H54 (cell line): Measurements from ENCODE around the gene ZBTB16.

Source experiments
- DNase-seq: peaks from one replicate; pipeline ENCODE4 v3.0.0; 2011; ENCODE audit warnings: low spot score, mixed read lengths; ENCODE audit not compliant: insufficient read length
- FAIRE-seq: peaks from 3 replicates; lab custom pipeline; 2011; peaks lifted over from hg19 to GRCh38; lab: Jason Lieb, UNC
- POLR2A ChIP-seq: IDR thresholded peaks from 2 replicates; pipeline ENCODE4 v1.6.1; 2011; ENCODE audit warnings: low read depth, mild to moderate bottlenecking, low read length

The ZBTB16 gene

GRCh38 chr11:114253771-114254170 lies 194.3 kb downstream of the ZBTB16 start:
- DNase-seq (no peak), FAIRE-seq (no peak)
- no peak for TF ChIP-seq POLR2A

DNA sequence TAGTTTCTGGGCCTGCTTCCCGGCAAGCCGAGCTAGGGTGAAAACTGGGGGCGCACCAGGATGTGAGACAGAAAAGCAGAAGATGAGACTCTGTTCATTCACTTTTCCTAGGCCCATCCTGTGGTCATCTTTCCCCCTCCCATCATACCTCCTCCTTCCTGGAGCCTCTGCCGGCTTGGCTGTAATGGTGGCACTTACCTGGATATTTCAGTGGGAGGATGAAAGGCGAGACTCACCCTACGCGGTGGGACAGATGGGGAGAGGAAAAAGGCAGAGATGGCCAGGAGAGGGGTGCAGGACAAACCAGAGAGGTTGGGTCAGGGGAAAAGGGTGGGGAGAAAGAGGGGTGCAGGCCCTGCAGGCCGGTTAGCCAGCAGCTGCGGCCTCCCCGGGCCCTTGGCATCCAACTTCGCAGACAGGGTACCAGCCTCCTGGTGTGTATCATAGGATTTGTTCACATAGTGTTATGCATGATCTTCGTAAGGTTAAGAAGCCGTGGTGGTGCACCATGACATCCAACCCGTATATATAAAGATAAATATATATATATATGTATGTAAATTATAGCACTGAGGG lies 195.1 kb downstream of the ZBTB16 start:
- DNase-seq (no peak), FAIRE-seq (no peak)
- no peak for TF ChIP-seq POLR2A

- DNase-seq (no peak), FAIRE-seq (no peak)
- no peak for TF ChIP-seq POLR2A
These were observed 195.8 kb downstream of the ZBTB16 start for GRCh38 chr11:114255289-114255688.

- no peak for TF ChIP-seq POLR2A
- FAIRE-seq, result no peak
- no peak for DNase-seq
These were observed 196.9 kb downstream of the ZBTB16 start for GRCh38 chr11:114256176-114256966.

DNA sequence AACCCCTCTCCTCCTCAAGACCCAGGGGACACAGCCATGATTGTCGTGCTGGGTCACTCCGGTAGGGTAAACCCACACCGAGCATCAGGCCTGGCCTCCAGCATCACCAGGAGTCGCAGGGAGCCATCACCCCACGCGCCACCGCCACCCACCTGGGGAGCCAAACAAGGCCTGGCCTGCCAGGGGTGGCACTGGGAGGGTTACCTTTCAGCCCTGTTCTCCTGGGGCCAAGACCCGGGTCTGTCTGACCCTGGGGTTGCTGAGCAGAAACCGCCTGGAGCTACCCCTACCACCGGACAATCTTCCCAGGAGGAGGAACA lies 197.4 kb downstream of the ZBTB16 start:
- FAIRE-seq, result no peak
- TF ChIP-seq POLR2A, result no peak
- no peak for DNase-seq

DNA sequence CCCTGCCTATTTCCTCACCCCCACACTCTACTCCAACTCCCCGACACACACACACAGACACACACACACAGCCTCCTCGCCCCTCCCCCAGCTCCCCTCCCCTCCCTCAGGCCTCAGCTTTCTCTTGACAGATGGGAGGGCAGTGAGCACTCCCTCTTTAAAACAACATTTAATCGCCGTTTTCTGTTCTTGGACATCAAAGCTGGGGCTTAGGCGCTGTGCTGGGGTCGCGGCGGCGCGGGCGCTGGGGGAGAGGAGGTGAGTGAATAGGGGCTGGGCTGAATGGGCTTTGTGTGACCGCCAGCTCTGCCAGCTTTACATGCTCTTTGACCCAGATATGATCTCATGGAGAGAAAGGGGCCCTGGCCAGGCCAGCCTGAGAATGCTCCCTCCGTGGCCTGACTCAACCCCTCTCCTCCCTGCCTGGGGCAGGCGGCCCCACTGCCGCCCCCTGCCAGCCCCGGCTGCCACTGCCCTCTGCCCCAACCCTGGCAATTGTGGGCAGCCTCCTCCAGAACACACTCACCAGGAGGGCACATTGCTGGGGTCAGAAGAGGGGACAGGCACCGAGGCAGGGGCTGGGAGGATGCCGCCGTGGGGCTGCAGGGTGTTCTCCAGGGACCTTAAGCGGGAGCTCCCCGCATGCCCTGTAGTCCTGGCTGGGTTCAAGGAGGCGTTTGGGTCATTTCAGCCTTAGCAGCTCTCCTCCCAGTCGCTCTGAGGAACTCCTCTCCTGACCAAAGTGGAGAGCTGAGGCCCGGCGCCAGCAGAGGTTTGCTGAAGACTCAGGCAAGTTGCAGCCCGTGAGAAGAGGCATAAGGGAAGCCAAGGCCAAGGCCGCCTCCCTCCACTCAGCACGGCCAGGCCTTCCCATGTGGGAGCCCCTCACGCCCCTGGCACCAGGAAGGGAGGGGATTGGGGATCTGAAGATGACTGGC lies 198.4 kb downstream of the ZBTB16 start:
- no peak for DNase-seq
- FAIRE-seq, result no peak
- no peak for TF ChIP-seq POLR2A

GRCh38 chr11:114258696-114259095 lies 199.2 kb downstream of the ZBTB16 start:
- no peak for TF ChIP-seq POLR2A
- DNase-seq (no peak), FAIRE-seq (no peak)

DNA sequence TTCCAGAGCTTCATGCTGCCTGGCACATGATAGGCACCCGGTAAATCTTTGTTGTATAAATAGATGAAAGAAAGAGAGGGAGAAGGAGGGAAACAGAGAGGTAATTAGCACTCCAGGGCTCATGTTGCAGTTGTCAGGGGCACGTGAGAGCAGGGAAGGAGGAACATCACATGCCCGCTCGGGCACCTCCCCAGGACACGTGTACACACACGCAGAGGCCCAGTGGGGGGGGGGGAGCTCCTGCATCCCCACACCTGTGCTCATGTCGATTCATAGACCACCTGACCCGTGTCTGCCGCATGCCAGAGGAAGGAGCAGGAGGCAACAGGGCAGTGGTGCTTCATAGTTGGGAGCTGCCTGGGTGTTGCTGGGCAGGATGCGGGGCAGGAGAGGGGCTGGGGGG lies 199.6 kb downstream of the ZBTB16 start:
- DNase-seq, result no peak
- no peak for TF ChIP-seq POLR2A
- no peak for FAIRE-seq

DNA sequence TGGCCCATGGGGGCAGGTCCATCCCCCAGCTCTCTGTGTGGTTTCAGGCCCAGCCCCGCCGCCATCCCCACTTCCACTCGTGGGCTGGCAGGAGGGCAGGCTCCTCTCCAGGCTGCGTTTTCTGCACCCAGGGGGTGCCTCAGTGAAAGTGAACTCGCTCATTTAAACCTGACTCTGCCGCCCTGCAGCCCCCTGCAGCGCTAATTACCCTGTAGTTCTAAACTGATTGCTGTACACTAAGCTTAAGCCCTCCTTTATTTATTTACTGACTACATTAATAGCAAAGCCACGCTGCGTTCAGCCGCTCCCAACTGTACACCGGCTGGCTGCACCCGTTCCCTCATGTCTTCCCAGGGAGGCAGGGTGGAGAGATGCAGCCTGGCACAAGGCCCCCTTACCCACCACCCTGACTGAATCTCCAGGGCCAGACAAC lies 200.1 kb downstream of the ZBTB16 start:
- DNase-seq, result no peak
- no peak for TF ChIP-seq POLR2A
- FAIRE-seq, result no peak

- no peak for TF ChIP-seq POLR2A
- FAIRE-seq, result no peak
- DNase-seq, result no peak
These were observed 200.6 kb downstream of the ZBTB16 start for GRCh38 chr11:114260077-114260476.

DNA sequence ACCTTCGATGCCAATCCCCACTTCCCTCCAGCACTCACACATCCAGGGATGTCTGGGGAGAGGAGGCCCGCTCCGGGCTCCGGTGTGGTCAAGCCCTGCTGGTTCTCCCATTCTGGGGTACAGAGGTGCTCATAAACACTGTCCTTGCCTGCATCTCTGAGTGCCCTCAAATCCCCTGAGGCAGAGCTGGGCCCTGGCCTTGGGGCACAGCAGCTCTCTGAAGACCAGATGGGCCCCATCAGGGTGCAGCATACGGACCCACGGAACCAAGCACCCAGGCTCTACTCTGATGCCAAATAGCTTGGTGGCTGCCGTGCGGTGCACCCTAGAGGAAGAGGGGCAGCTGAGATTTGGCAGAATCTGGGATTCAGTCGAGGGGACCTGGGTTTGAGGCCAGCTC lies 201.0 kb downstream of the ZBTB16 start:
- FAIRE-seq, result no peak
- no peak for DNase-seq
- no peak for TF ChIP-seq POLR2A

DNA sequence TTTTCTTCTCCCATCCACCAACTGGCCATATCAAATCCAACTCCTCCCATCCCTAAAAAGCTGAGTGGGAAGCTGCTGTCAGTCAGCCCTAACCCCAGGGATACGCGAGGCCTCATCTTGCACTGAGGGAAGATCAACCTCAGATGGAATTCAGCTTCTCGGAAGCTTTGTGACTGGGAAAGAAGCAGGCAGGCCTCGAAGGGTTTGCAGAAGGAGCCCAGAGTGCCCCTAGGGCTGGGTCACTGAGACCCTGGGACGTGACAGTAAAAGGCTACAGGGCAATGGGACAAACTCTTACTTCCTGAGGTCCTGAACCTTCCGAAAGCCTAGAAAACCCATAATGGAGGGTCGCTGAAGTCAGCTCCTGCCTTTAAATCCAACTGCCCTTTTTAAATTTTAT lies 202.3 kb downstream of the ZBTB16 start:
- TF ChIP-seq POLR2A, result no peak
- FAIRE-seq (no peak), DNase-seq (no peak)

DNA sequence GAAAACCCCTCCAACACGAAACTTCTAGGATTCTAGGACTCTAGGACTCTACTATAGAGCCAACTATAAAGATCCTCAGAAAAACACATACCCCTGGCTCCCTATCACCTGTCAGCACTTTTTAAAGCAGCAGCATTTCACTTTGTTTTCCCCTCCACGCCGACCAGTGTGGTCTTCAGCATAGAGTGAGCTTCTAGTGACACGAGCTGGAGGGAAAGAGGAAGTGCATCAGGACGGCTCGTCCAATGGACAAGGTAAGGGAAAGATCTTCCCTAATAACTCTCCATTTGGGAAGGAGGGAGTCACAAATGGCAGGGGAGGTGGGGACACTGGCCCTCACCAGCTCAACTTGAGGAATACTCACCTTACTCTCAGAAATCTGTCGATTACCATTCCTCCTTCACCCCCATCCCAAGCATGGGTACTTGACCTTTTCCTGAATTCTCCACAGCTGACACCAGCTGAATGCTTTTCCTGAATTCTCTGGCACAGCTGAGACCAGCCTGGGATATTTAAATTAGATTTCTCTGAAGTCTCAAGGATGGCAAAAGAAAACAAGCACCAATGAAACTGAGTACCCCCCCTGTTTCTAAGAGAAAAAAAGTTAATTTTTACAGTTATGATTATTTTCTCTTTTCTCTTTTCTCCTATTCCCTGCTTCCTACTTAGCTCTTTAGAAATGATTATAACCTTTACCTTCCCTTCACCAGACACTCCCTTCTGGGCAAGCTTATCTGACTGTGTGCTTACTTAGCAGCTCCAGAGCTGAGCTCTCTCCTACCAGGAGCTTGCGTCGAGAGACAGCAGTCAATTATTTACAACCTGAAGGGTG lies 203.4 kb downstream of the ZBTB16 start:
- no peak for TF ChIP-seq POLR2A
- FAIRE-seq (peak; percentile 65), DNase-seq (peak; percentile 26)
